Neural cell (in vitro differentiated cells): Measurements from ENCODE around the gene TEX22. TPM values are rescaled to one million over a fixed set of nuclear protein-coding genes. Genes with fewer than 3 reads are reported as not detected.

Source experiments
- H2AFZ ChIP-seq: fragments of 200-600, 300-800 bp; sonication (generic), shearing (Covaris generic); 2 replicates; pipeline ENCODE4 v1.6.0; 2014; ENCODE audit warnings: low read depth, mild to moderate bottlenecking, antibody characterized with exemption, low read length, moderate library complexity
- H3F3A ChIP-seq: fragments of 200-600 bp; shearing (Covaris generic); 2 replicates; pipeline ENCODE4 v1.6.1; 2016; ENCODE audit warnings: mild to moderate bottlenecking, moderate library complexity, mixed read lengths, antibody characterized with exemption, low read length; ENCODE audit not compliant: insufficient read depth, poor library complexity, severe bottlenecking
- H3K27ac ChIP-seq: fragments of 200-600, 300-800 bp; sonication (generic), shearing (Covaris generic); 2 replicates; pipeline ENCODE4 v1.5.1; 2014; ENCODE audit warnings: mild to moderate bottlenecking, low read length, moderate library complexity
- H3K27me3 ChIP-seq: fragments of 300-800, 200-600 bp; sonication (generic), shearing (Covaris generic); 2 replicates; pipeline ENCODE4 v1.6.0; 2014; ENCODE audit warnings: mild to moderate bottlenecking, low read depth, low read length, moderate library complexity; ENCODE audit not compliant: insufficient read depth
- H3K36me3 ChIP-seq: fragments of 300-800, 200-600 bp; sonication (generic), shearing (Covaris generic); 2 replicates; pipeline ENCODE4 v1.5.1; 2014; ENCODE audit warnings: mild to moderate bottlenecking, antibody characterized with exemption, low read length, moderate library complexity; ENCODE audit not compliant: insufficient read depth
- H3K4me2 ChIP-seq: fragments of 300-800, 200-600 bp; sonication (generic), shearing (Covaris generic); 2 replicates; pipeline ENCODE4 v1.6.0; 2014; ENCODE audit warnings: mild to moderate bottlenecking, low read length
- H3K4me3 ChIP-seq: fragments of 300-800, 200-600 bp; sonication (generic), shearing (Covaris generic); 2 replicates; pipeline ENCODE4 v1.5.1; 2014; ENCODE audit warnings: mild to moderate bottlenecking, low read length, moderate library complexity
- H3K79me2 ChIP-seq: fragments of 200-600 bp; shearing (Covaris generic); replicated peaks from 2 replicates; pipeline ENCODE4 v1.6.0; 2014; ENCODE audit warnings: mild to moderate bottlenecking, low read length, moderate library complexity; ENCODE audit not compliant: insufficient read depth
- H3K9ac ChIP-seq: fragments of 300-800, 200-600 bp; sonication (generic), shearing (Covaris generic); 2 replicates; pipeline ENCODE4 v1.6.1; 2016; ENCODE audit warnings: mild to moderate bottlenecking, low read length, mixed read lengths
- H3K9me2 ChIP-seq: fragments of 200-600 bp; shearing (Covaris generic); 2 replicates; pipeline ENCODE4 v1.6.1; 2016; ENCODE audit warnings: mild to moderate bottlenecking, low read length, mixed read lengths; ENCODE audit not compliant: insufficient read depth
- H3K9me3 ChIP-seq: fragments of 200-600, 300-800 bp; sonication (generic), shearing (Covaris generic); 2 replicates; pipeline ENCODE4 v1.6.1; 2016; ENCODE audit warnings: mild to moderate bottlenecking, mixed run types, low read length, moderate library complexity, mixed read lengths
- H4K20me1 ChIP-seq: fragments of 200-600 bp; shearing (Covaris generic); 2 replicates; pipeline ENCODE4 v1.6.1; 2016; ENCODE audit warnings: mild to moderate bottlenecking, mixed run types; ENCODE audit not compliant: insufficient read depth
- EP300 ChIP-seq: fragments of 450-650 bp; conservative IDR thresholded peaks from 2 replicates; pipeline ENCODE4 v1.6.1; 2014; ENCODE audit warnings: antibody characterized with exemption, mild to moderate bottlenecking, moderate library complexity; ENCODE audit not compliant: poor library complexity, severe bottlenecking
- EZH2 ChIP-seq: fragments of 200-600, 300-800 bp; shearing (Covaris generic), sonication (generic); IDR thresholded peaks from 2 replicates; pipeline ENCODE4 v1.6.1; 2014; ENCODE audit warnings: antibody characterized with exemption, low read length, borderline replicate concordance, mild to moderate bottlenecking; ENCODE audit not compliant: insufficient read depth, poor library complexity, severe bottlenecking
- MXI1 ChIP-seq: fragments of 450-650 bp; conservative IDR thresholded peaks from 2 replicates; pipeline ENCODE4 v1.6.1; 2014; ENCODE audit warnings: antibody characterized with exemption, mild to moderate bottlenecking; ENCODE audit not compliant: poor library complexity, severe bottlenecking
- POLR2AphosphoS5 ChIP-seq: IDR thresholded peaks from 2 replicates; pipeline ENCODE4 v1.6.1; 2012
- RAD21 ChIP-seq: fragments of 450-650 bp; conservative IDR thresholded peaks from 2 replicates; pipeline ENCODE4 v1.6.1; 2014; ENCODE audit warnings: antibody characterized with exemption, mild to moderate bottlenecking, moderate library complexity
- SMC3 ChIP-seq: fragments of 450-650 bp; conservative IDR thresholded peaks from 2 replicates; pipeline ENCODE4 v1.6.1; 2014; ENCODE audit warnings: antibody characterized with exemption, mild to moderate bottlenecking, moderate library complexity; ENCODE audit not compliant: poor library complexity
- TAF1 ChIP-seq: IDR thresholded peaks from 2 replicates; pipeline ENCODE4 v1.6.1; 2012; ENCODE audit warnings: low read depth
- polyA plus RNA-seq: library from polyadenylated mRNA; depleted of rRNA; stranded (reverse); fragments of >200 nt; gene quantifications from 2 replicates; pipeline ENCODE4 v1.2.3, GENCODE V29; 2014
- TF ChIP-seq, protein P1 (sequence below): IDR thresholded peaks from 2 replicates; pipeline ENCODE4 v1.6.1; 2012; ENCODE audit warnings: borderline replicate concordance
- TF ChIP-seq, protein P2 (sequence below): fragments of 450-650 bp; IDR thresholded peaks from 2 replicates; pipeline ENCODE4 v1.5.1; 2014; ENCODE audit warnings: antibody characterized with exemption, mild to moderate bottlenecking, moderate library complexity; ENCODE audit not compliant: poor library complexity, severe bottlenecking

TEX22 gene
- polyA plus RNA-seq, 1 donor from 2014 or later, result 0.22 TPM

DNA sequence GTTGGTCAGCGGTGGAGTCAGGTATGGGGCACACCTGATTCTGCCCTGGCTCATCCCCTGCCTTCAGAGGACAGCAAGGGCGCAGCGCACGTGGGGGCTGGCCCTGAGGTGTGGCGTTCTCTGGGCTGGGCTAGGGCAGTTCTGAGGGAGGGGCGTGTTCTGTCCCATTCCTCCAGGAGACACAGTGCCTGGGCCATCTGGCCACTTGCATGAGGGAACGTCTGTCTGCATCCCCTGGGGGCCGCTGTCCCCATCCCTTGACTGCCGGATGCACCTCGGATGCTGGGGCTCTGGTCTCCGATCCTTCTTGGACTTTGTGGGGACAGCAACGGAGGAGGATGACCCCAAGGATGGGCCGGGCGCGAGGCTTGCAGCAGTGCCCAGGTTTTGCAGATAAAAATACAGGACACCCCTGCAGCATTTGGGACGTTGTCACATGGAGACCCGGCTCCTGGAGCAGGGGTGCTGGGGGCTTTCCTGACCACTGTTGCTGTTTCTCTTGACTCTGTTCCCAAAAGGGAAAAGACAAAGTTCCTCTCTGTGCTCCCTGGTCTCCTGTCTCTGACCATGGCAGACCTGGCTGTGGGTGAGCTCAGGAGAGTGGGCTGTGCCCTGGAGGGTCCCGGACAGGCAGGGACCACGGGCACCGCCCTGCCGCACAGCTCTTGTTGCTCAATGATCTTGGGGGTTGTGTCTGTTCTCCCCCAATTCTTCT is 28.2 kb downstream of the TEX22 start:
- Histone ChIP-seq H3K27me3 (no peaks in the 10 kb centered on the region), H3K27ac (no peak overlapping the region), H3K9ac (no peak overlapping the region), H3K36me3 (no peaks in the 10 kb centered on the region), H3K9me2 (no peaks in the 10 kb centered on the region), H3K4me2 (no peak overlapping the region), H3K9me3 (no peaks in the 10 kb centered on the region), H3K4me3 (no peak overlapping the region), H4K20me1 (no peaks in the 10 kb centered on the region), H3K79me2 (peaks cover 39% of the 10 kb centered on the region), H3F3A (no peaks in the 10 kb centered on the region), H2AFZ (no peak overlapping the region)
- no peak for TF ChIP-seq SMC3
- no peak for TF ChIP-seq EP300
- TF ChIP-seq POLR2AphosphoS5, result no peak
- no peak for TF ChIP-seq RAD21
- no peak for TF ChIP-seq EZH2
- TF ChIP-seq, protein P1, sequence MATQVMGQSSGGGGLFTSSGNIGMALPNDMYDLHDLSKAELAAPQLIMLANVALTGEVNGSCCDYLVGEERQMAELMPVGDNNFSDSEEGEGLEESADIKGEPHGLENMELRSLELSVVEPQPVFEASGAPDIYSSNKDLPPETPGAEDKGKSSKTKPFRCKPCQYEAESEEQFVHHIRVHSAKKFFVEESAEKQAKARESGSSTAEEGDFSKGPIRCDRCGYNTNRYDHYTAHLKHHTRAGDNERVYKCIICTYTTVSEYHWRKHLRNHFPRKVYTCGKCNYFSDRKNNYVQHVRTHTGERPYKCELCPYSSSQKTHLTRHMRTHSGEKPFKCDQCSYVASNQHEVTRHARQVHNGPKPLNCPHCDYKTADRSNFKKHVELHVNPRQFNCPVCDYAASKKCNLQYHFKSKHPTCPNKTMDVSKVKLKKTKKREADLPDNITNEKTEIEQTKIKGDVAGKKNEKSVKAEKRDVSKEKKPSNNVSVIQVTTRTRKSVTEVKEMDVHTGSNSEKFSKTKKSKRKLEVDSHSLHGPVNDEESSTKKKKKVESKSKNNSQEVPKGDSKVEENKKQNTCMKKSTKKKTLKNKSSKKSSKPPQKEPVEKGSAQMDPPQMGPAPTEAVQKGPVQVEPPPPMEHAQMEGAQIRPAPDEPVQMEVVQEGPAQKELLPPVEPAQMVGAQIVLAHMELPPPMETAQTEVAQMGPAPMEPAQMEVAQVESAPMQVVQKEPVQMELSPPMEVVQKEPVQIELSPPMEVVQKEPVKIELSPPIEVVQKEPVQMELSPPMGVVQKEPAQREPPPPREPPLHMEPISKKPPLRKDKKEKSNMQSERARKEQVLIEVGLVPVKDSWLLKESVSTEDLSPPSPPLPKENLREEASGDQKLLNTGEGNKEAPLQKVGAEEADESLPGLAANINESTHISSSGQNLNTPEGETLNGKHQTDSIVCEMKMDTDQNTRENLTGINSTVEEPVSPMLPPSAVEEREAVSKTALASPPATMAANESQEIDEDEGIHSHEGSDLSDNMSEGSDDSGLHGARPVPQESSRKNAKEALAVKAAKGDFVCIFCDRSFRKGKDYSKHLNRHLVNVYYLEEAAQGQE, result no peak
- TF ChIP-seq MXI1, result no peak
- TF ChIP-seq, protein P2, sequence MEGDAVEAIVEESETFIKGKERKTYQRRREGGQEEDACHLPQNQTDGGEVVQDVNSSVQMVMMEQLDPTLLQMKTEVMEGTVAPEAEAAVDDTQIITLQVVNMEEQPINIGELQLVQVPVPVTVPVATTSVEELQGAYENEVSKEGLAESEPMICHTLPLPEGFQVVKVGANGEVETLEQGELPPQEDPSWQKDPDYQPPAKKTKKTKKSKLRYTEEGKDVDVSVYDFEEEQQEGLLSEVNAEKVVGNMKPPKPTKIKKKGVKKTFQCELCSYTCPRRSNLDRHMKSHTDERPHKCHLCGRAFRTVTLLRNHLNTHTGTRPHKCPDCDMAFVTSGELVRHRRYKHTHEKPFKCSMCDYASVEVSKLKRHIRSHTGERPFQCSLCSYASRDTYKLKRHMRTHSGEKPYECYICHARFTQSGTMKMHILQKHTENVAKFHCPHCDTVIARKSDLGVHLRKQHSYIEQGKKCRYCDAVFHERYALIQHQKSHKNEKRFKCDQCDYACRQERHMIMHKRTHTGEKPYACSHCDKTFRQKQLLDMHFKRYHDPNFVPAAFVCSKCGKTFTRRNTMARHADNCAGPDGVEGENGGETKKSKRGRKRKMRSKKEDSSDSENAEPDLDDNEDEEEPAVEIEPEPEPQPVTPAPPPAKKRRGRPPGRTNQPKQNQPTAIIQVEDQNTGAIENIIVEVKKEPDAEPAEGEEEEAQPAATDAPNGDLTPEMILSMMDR, result no peak
- no peak for TF ChIP-seq TAF1

DNA sequence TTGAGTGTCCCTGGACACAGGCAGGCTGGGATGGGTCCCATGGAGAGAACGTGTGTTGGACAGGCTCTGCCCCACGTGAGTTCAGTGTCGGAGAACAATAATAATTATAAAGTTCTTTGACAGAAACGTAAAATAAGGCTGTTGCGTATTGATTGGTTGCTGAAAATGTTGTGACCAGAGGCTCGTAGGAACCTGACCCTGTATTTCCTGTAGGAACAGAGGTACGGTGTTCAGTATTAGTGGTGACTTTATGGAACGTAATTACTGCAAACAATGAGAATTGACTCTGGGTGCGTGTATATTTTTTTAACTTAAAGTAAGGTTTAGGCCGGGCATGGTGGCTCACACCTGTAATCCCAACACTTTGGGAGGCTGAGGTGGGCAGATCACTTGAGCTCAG is 29.1 kb downstream of the TEX22 start:
- H3K27ac ChIP-seq, result no peak overlapping the region
- H3K9ac ChIP-seq, result no peak overlapping the region

More for the DNA sequence above, 29.1 kb downstream of the TEX22 start:
- Histone ChIP-seq H4K20me1 (no peaks in the 10 kb centered on the region), H3K4me3 (no peak overlapping the region), H3K4me2 (no peak overlapping the region), H3K79me2 (peaks cover 35% of the 10 kb centered on the region), H3K9me2 (no peaks in the 10 kb centered on the region), H2AFZ (no peak overlapping the region), H3K36me3 (no peaks in the 10 kb centered on the region), H3F3A (no peaks in the 10 kb centered on the region), H3K27me3 (no peaks in the 10 kb centered on the region), H3K9me3 (no peaks in the 10 kb centered on the region)
- TF ChIP-seq, protein P1, result no peak
- no peak for TF ChIP-seq RAD21
- no peak for TF ChIP-seq EP300
- TF ChIP-seq TAF1, result no peak
- no peak for TF ChIP-seq EZH2
- TF ChIP-seq, protein P2, result no peak
- TF ChIP-seq POLR2AphosphoS5, result no peak
- no peak for TF ChIP-seq MXI1
- TF ChIP-seq SMC3, result no peak
